Fibroblast of the aortic adventitia (primary cell): Measurements from ENCODE around the gene TCAP. TPM values are rescaled to one million over a fixed set of nuclear protein-coding genes. Genes with fewer than 3 reads are reported as not detected.

Experiments used
- DNase-seq: peaks from one replicate; pipeline ENCODE4 v3.0.0-alpha.2; 2010; ENCODE audit warnings: low read depth
- H3K4me3 ChIP-seq: 2 replicates; pipeline ENCODE4 v1.5.1; 2011; ENCODE audit warnings: low read depth, mild to moderate bottlenecking, control low read depth, low read length, moderate library complexity
- total RNA-seq: library from RNA; depleted of rRNA; stranded (reverse); fragments of >200 nt; gene quantifications from 2 replicates; pipeline ENCODE4 v1.2.3, GENCODE V29; 2012; ENCODE audit warnings: low replicate concordance
- TF ChIP-seq, protein P1 (sequence below): IDR thresholded peaks from 2 replicates; pipeline ENCODE4 v1.5.1; 2011; ENCODE audit warnings: mild to moderate bottlenecking, low read length, control low read depth, inconsistent platforms; ENCODE audit not compliant: insufficient read depth

Gene TCAP
- total RNA-seq, 1 donor = 0.36 TPM

DNA sequence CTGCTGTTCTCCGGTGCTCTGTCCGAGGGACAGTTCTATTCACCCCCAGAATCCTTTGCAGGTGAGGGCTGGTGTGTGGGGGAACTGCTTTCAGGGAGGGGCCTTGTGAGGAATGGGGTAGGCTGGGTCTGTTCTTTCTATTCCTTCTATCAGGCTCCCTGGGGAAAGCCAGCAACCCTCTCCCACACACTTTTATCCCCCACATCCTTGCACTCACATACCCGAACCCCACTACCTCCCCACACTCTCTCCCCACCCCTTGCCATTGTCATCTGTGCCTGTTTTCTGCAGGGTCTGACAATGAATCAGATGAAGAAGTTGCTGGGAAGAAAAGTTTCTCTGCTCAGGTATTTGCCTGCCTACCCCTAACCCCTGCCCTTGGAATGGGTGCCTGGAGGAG lies 6.4 kb upstream of the TCAP start:
- no peak overlapping the region for H3K4me3 ChIP-seq
- TF ChIP-seq, protein P1, sequence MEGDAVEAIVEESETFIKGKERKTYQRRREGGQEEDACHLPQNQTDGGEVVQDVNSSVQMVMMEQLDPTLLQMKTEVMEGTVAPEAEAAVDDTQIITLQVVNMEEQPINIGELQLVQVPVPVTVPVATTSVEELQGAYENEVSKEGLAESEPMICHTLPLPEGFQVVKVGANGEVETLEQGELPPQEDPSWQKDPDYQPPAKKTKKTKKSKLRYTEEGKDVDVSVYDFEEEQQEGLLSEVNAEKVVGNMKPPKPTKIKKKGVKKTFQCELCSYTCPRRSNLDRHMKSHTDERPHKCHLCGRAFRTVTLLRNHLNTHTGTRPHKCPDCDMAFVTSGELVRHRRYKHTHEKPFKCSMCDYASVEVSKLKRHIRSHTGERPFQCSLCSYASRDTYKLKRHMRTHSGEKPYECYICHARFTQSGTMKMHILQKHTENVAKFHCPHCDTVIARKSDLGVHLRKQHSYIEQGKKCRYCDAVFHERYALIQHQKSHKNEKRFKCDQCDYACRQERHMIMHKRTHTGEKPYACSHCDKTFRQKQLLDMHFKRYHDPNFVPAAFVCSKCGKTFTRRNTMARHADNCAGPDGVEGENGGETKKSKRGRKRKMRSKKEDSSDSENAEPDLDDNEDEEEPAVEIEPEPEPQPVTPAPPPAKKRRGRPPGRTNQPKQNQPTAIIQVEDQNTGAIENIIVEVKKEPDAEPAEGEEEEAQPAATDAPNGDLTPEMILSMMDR = no peak
- no peak for DNase-seq

DNA sequence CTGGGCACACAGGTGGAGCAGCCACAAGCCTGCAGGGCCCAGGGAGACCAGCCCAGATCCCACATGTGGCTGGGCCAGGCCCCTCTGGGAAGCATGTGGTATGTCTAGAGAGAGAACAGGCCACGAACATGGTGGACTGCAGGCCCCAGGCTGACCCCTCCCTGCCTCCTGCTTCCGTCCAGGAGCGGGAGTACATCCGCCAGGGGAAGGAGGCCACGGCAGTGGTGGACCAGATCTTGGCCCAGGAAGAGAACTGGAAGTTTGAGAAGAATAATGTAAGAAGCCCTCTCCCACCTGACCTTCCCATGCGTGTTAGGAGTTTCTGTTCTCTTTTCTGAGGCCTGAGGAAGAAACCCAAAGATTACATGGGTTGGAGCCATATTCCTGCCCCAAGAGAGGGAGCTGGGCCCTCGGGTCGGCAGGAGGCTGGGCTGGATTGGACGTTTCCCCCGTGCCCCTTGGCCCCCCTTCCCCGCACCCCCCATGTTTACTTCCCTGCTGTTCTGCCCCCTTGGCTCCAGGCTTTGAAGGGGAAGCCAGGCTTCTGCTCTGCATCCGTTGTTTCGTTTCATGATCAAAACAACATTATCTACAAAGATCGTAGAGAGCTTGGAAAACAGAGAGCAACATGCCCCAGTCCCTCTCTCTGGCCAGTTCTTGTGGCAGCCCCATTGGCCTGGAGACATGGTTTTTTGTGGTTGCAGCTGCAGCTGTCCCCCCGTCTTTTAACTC lies 5.7 kb upstream of the TCAP start:
- TF ChIP-seq, protein P1 = no peak
- H3K4me3 ChIP-seq = no peak overlapping the region
- no peak for DNase-seq

DNA sequence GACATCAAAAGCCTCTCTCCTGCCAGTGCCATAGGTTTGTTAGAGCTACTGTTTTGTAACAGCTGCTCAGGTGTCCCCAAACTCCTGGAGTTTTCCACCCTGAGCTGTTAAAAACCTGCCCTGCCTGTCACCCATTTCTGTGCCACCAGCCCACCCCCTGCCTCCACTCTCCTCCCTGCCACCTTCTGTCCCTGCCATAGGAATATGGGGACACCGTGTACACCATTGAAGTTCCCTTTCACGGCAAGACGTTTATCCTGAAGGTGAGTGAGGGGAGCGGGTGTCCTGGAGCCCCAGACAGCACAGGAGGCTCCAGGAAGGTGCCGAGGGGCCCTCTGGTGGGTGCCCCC lies 5.2 kb upstream of the TCAP start:
- TF ChIP-seq, protein P1 = no peak
- DNase-seq = no peak
- H3K4me3 ChIP-seq = no peak overlapping the region

DNA sequence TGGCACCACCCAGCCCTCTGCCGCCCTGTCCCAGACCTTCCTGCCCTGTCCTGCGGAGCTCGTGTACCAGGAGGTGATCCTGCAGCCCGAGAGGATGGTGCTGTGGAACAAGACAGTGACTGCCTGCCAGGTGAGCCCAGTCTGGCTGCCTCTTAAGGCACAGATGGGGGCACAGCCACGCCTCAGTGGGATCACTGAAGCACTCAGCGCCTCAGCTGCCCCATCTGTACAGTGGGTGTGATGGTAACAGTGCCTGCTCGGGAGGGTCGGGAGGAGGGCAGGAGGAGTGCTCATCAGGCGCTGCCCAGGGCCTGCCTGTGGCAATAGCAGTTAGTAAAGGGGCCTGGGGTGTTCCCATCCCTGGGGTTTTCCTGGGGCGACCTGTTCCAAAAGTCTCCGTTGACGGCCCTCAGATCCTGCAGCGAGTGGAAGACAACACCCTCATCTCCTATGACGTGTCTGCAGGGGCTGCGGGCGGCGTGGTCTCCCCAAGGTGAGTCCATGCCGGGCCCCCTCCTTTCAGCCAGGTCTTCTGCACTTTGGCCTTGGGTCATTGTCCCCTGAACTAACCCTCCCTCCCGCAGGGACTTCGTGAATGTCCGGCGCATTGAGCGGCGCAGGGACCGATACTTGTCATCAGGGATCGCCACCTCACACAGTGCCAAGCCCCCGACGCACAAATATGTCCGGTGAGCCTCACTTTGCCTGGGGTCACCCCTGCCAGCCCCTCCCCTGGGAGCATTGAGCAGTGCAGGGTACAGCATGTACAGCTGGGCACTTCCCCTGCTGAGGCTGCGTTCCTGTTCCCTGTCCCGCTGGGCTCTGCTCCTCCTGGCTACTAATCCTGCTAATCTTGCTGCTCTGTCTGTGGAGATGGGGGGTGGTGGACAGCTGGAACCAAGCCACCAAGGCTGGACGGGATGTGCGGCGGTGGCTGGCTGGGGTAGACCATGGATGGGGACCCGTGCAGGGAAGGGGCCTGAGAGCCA lies 4.5 kb upstream of the TCAP start:
- no peak overlapping the region for H3K4me3 ChIP-seq
- no peak for DNase-seq
- TF ChIP-seq, protein P1 = no peak

DNA sequence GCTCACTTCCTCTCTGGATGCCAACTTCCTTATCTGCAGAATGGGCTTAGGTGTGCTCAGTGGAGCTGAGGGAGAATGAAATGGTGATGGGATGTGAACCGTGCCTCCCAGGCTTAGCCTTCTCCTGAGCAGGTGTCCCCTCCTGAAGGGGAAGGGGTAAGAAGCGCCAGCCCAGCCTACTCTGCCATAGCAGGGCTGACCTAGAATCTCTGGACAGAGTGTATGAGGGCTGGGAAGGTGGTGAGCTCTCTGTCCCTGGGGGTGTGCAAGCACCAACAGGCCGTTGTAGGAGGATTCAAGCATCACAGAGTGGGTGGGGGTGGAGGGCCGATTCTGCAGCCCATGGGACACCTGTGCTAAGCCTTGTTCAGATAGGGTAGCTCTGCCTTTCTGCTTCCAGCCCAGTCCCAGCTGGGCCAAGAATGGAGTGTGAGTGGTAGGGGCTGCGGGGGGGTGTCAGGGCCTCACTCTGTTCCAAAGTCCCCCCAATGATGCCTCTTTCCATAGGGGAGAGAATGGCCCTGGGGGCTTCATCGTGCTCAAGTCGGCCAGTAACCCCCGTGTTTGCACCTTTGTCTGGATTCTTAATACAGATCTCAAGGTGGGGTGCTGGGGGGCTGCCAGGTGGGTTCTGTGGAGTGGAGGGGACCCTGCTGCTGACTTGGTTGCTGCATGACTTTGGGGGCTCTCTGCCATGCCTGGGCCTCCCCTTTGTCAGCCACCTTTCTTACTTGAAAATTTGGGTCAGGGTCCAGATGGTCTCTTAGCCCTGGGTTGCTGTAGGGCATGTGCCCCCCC lies 3.2 kb upstream of the TCAP start:
- no peak overlapping the region for H3K4me3 ChIP-seq
- TF ChIP-seq, protein P1 = no peak
- no peak for DNase-seq

DNA sequence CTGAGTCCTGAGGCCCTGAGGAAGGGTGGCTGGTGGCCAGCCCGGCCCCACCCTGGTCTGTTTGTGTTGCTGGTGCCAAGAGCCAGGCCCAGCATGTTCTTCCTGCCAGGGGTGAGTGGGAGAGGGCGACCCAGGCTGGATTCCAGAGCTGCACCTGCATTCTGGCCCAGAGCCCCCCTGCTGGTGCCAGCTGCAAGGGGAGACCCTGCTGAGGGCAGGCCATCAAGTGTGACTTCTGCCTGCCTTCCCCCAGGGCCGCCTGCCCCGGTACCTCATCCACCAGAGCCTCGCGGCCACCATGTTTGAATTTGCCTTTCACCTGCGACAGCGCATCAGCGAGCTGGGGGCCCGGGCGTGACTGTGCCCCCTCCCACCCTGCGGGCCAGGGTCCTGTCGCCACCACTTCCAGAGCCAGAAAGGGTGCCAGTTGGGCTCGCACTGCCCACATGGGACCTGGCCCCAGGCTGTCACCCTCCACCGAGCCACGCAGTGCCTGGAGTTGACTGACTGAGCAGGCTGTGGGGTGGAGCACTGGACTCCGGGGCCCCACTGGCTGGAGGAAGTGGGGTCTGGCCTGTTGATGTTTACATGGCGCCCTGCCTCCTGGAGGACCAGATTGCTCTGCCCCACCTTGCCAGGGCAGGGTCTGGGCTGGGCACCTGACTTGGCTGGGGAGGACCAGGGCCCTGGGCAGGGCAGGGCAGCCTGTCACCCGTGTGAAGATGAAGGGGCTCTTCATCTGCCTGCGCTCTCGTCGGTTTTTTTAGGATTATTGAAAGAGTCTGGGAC lies 2.4 kb upstream of the TCAP start:
- TF ChIP-seq, protein P1 = no peak
- DNase-seq = no peak
- H3K4me3 ChIP-seq = no peak overlapping the region
